SH-SY5Y (cell line): ENCODE data around the gene TENM4.

ENCODE experiments used
- GATA2 ChIP-seq: IDR thresholded peaks from 2 replicates; pipeline ENCODE4 v1.6.1; 2011; ENCODE audit warnings: mild to moderate bottlenecking, low read depth, low read length
- GATA3 ChIP-seq: IDR thresholded peaks from 2 replicates; pipeline ENCODE4 v1.6.1; 2011; ENCODE audit warnings: low read depth, mild to moderate bottlenecking, low read length, moderate library complexity

GRCh38 chr11:79417069-79417920 lies 23.5 kb downstream of the TENM4 start:
- no peak for TF ChIP-seq GATA3
- no peak for TF ChIP-seq GATA2
